T-helper 17 cell (primary cell): ENCODE data around the gene ABLIM3. TPM values are rescaled to one million over a fixed set of nuclear protein-coding genes. Genes with fewer than 3 reads are reported as not detected.

Source experiments
- ATAC-seq: fragments of 150-1000 bp; cut with Tn5 transposase; 2 replicates; pipeline ENCODE4 v1.10.0; 2021; ENCODE audit warnings: mild to moderate bottlenecking, moderate library complexity
- DNase-seq, 3 donors: peaks; one replicate each; pipeline versions ENCODE4 v3.0.0 to v3.0.0-alpha.2; 2020 to 2021
- H3K9me3 ChIP-seq: one replicate; pipeline ENCODE4 v1.7.0; 2013; ENCODE audit warnings: low read length, mild to moderate bottlenecking; ENCODE audit not compliant: control insufficient read depth, poor library complexity, severe bottlenecking
- H3K27ac Mint-ChIP-seq: one replicate; pipeline ENCODE4 v1.8.0; 2022; ENCODE audit warnings: mild to moderate bottlenecking, moderate library complexity, mixed read lengths
- H3K27me3 Mint-ChIP-seq: one replicate; pipeline ENCODE4 v1.8.0; 2022; ENCODE audit warnings: mixed read lengths
- H3K36me3 Mint-ChIP-seq: one replicate; pipeline ENCODE4 v1.8.0; 2022; ENCODE audit warnings: low read depth, mixed read lengths
- H3K4me1 Mint-ChIP-seq: one replicate; pipeline ENCODE4 v1.8.0; 2022; ENCODE audit warnings: mild to moderate bottlenecking, mixed read lengths
- H3K4me3 Mint-ChIP-seq: one replicate; pipeline ENCODE4 v1.8.0; 2022; ENCODE audit warnings: mild to moderate bottlenecking, moderate library complexity, mixed read lengths
- total RNA-seq, 4 donors: library from RNA in 2 of 4; stranded (reverse) in 2 of 4; gene quantifications; one replicate each; pipeline ENCODE4 v1.2.3 and lab custom pipeline; 2022 to 2026

Gene ABLIM3
- total RNA-seq, 2 donors from 2014 or later, result 0.55 to 18.5 TPM

- ATAC-seq, result no peak
- no peak overlapping the region for H3K4me3 Mint-ChIP-seq
- H3K27ac Mint-ChIP-seq, result no peak overlapping the region
- peaks cover 2% of the 10 kb centered on the region for H3K36me3 Mint-ChIP-seq
- H3K27me3 Mint-ChIP-seq, result peaks cover 35% of the 10 kb centered on the region
- DNase-seq, result no peak
- no peaks in the 10 kb centered on the region for H3K4me1 Mint-ChIP-seq
- H3K9me3 ChIP-seq, result no peaks in the 10 kb centered on the region
Measured at GRCh38 chr5:149303210-149303609, 161.9 kb downstream of the ABLIM3 start.

- no peak for DNase-seq
- Mint-ChIP-seq H3K4me3 (no peak overlapping the region), H3K27me3 (peaks cover 27% of the 10 kb centered on the region), H3K4me1 (no peaks in the 10 kb centered on the region), H3K36me3 (peaks cover 2% of the 10 kb centered on the region), H3K27ac (no peak overlapping the region)
- no peaks in the 10 kb centered on the region for H3K9me3 ChIP-seq
- ATAC-seq, result no peak
Measured at GRCh38 chr5:149304195-149305078, 163.1 kb downstream of the ABLIM3 start.

- Mint-ChIP-seq H3K4me3 (no peak overlapping the region), H3K27ac (no peak overlapping the region), H3K36me3 (peaks cover 4% of the 10 kb centered on the region), H3K27me3 (peaks cover 33% of the 10 kb centered on the region), H3K4me1 (no peaks in the 10 kb centered on the region)
- ATAC-seq (no peak), DNase-seq (no peak)
- H3K9me3 ChIP-seq, result no peaks in the 10 kb centered on the region
Measured at GRCh38 chr5:149309354-149309753, 168.1 kb downstream of the ABLIM3 start.

Other genes starting within 250 kb of the ABLIM3 start
- 1 to 10 TPM in 1 of 2 donors, under 1 TPM in 1; 0.72 to 5.6 TPM for gene SH3TC2, start 78.4 kb upstream of the ABLIM3 start, total RNA-seq
- gene AFAP1L1, start 130.4 kb downstream of the ABLIM3 start, total RNA-seq, result under 1 TPM in 1 of 2 donors, not detected in 1; 0.52 TPM
- gene GRPEL2, start 204.0 kb downstream of the ABLIM3 start, total RNA-seq, result 10 to 100 TPM; 21.2 to 33.0 TPM
- 10 to 100 TPM; 33.1 to 35.0 TPM for gene PCYOX1L, start 216.6 kb downstream of the ABLIM3 start, total RNA-seq
- not detected for gene IL17B, start 237.8 kb downstream of the ABLIM3 start, total RNA-seq